Measurements from ENCODE around the gene NCAPD3.

- no peak for TF ChIP-seq SP1 (IDR thresholded peaks at IDR 0.05)
- no peak for TF ChIP-seq FOXK2 (IDR thresholded peaks at IDR 0.05)
- TF ChIP-seq BHLHE40 (IDR thresholded peaks at IDR 0.05; ENCODE audit: borderline replicate concordance), result no peak
- TF ChIP-seq TARDBP (IDR thresholded peaks at IDR 0.05), result no peak
These were observed 50.5 kb downstream of the NCAPD3 start for GRCh38 chr11:134173296-134173695.

All from HEK293T (cell line).